Ovary (tissue), 9 donors: ENCODE data around the gene BTRC. TPM values are rescaled to one million over a fixed set of nuclear protein-coding genes. Genes with fewer than 3 reads are reported as not detected.

Source experiments
- DNase-seq, 5 donors: peaks; one replicate each; pipeline ENCODE4 v3.0.0-alpha.2; 2019 to 2020
- H3K27ac ChIP-seq, 2 donors: fragments of 200-600 bp; one replicate each; pipeline versions ENCODE4 v1.5.1 to v1.8.0; 2019 to 2022
- H3K27me3 ChIP-seq: fragments of 200-600 bp; one replicate; pipeline ENCODE4 v1.8.0; 2022
- H3K36me3 ChIP-seq: fragments of 200-600 bp; sonication (generic); one replicate; pipeline ENCODE4 v1.5.1; 2019
- H3K4me1 ChIP-seq: one replicate; pipeline ENCODE4 v1.8.1; 2013; ENCODE audit warnings: mild to moderate bottlenecking, moderate library complexity; ENCODE audit not compliant: insufficient read depth
- H3K4me3 ChIP-seq: fragments of 200-600 bp; sonication (generic); one replicate; pipeline ENCODE4 v1.5.1; 2017
- H3K9me3 ChIP-seq, 2 donors: fragments of 200-600 bp in 1 of 2; sonication (generic) in 1 of 2; one replicate each; pipeline versions ENCODE4 v1.5.1 to v1.8.1; 2013 to 2019; ENCODE audit warnings: mild to moderate bottlenecking in 1 of 2, moderate library complexity in 1 of 2
- CTCF ChIP-seq, 3 donors: fragments of 450-650 bp in 2 of 3; fragments of 200-600 bp in 1 of 3; IDR thresholded peaks; one replicate each; pipeline versions ENCODE4 v1.5.1 to v1.8.0; 2016 to 2022; ENCODE audit warnings: antibody characterized with exemption in 3 of 3, mild to moderate bottlenecking in 1 of 3
- EP300 ChIP-seq: sonication (generic); formaldehyde crosslinking; IDR thresholded peaks from one replicate; pipeline ENCODE4 v1.6.1; 2017; ENCODE audit warnings: antibody characterized with exemption
- POLR2A ChIP-seq: fragments of 450-650 bp; IDR thresholded peaks from one replicate; pipeline ENCODE4 v1.6.1; 2017; ENCODE audit warnings: antibody characterized with exemption, mild to moderate bottlenecking, moderate library complexity
- WGBS, 3 donors: extraction: QIAGEN DNeasy Blood & Tissue Kit in 1 of 3; methylation state at CpG; one replicate each; pipeline versions ENCODE4 v1.1.5 to v1.1.7; 2013 to 2017; 5-methylcytosine and 5-hydroxymethylcytosine counted together
- intact Hi-C, 4 donors: fragments of 100-400 bp; cut with DNase I; formaldehyde crosslinking; loops; one replicate each; pipeline versions ENCODE4 v1.11.0 to v1.15.1; 2022 to 2023
- polyA plus RNA-seq, 2 donors: library from polyadenylated mRNA; stranded (reverse); fragments of 200-250 nt in 1 of 2; fragments of 350-450 nt in 1 of 2; fragmentation: Illumina TruSeq in 1 of 2; extraction: RNeasy Lipid Tissue Mini Kit (QIAGEN cat#74804) in 1 of 2; gene quantifications; one replicate each; pipeline ENCODE4 v1.2.3, GENCODE V29; 2013 to 2014
- total RNA-seq, 7 donors: library from RNA; depleted of rRNA in 2 of 7; stranded (reverse); fragments of >200 nt in 2 of 7; fragmentation: NEBNext Ultra II Directional in 3 of 7; extraction: Animal tissue kit (Norgen Biotek cat#: 25700) in 3 of 7; gene quantifications; one replicate each; pipeline versions ENCODE4 v1.1.0 to v1.2.4, GENCODE V29; 2016 to 2023
- donor health status: DM: no; HTN: no; CAD: no; lungs with moderate emphysema.
- donor health status: DM: no; HTN: no; CAD: no.
- donor health status: Bipolar disorder and iron deficiency.
- donor health status: DM: yes; HTN: yes; CAD: no.
- donor health status: DM: no; HTN: no; CAD: no.
- donor health status: DM: yes; HTN: yes; CAD: no.

Gene BTRC
- total and polyA plus RNA-seq, 9 donors, result 7.2 to 31.4 (median 26.2) TPM

GRCh38 chr10:101572126-101572525, 218.2 kb downstream of the BTRC start:
- no peak overlapping the region for H3K4me3 ChIP-seq
- TF ChIP-seq CTCF (IDR thresholded peaks at IDR 0.05), result no peak
- TF ChIP-seq EP300, result no peak
- no peak for TF ChIP-seq POLR2A
- H3K27me3 ChIP-seq, result no peaks in the 10 kb centered on the region
- DNase-seq, result no peak
- 81 to 85% (median 84%) methylated on average over 7 of the region's 7 CpGs for WGBS, 3 donors
- peaks cover 6% of the 10 kb centered on the region for H3K4me1 ChIP-seq
- no peaks in the 10 kb centered on the region for H3K36me3 ChIP-seq
- no peaks in the 10 kb centered on the region for H3K9me3 ChIP-seq
- no peak overlapping the region for H3K27ac ChIP-seq
- intact Hi-C loops, result no loop called here

- no peak overlapping the region for H3K27ac ChIP-seq
- no peak overlapping the region for H3K4me3 ChIP-seq
- no peaks in the 10 kb centered on the region for H3K36me3 ChIP-seq
- H3K4me1 ChIP-seq, result peaks cover 6% of the 10 kb centered on the region
- intact Hi-C loops, result no loop called here
- TF ChIP-seq POLR2A (no peak), CTCF (IDR thresholded peaks at IDR 0.05) (no peak)
- H3K27me3 ChIP-seq, result no peaks in the 10 kb centered on the region
- H3K9me3 ChIP-seq, result no peaks in the 10 kb centered on the region
- 93 to 96% (median 94%) methylated on average over 2 of the region's 2 CpGs for WGBS, 3 donors
- DNase-seq, result no peak
These were observed 218.8 kb downstream of the BTRC start for GRCh38 chr10:101572785-101573184.

- no peak for DNase-seq
- TF ChIP-seq EP300 (no peak), POLR2A (no peak), CTCF (IDR thresholded peaks at IDR 0.05) (no peak)
- peaks cover 6% of the 10 kb centered on the region for H3K4me1 ChIP-seq
- no peak overlapping the region for H3K27ac ChIP-seq
- intact Hi-C loops, result no loop called here
- no peaks in the 10 kb centered on the region for H3K36me3 ChIP-seq
- H3K4me3 ChIP-seq, result no peak overlapping the region
- WGBS, 3 donors, result 32 to 58% (median 43%) methylated on average over 25 of the region's 25 CpGs
- H3K9me3 ChIP-seq, result no peaks in the 10 kb centered on the region
- H3K27me3 ChIP-seq, result no peaks in the 10 kb centered on the region
These were observed 220.2 kb downstream of the BTRC start for GRCh38 chr10:101573885-101574753.

GRCh38 chr10:101575091-101575490, 221.1 kb downstream of the BTRC start:
- TF ChIP-seq CTCF (IDR thresholded peaks at IDR 0.05), result no peak
- TF ChIP-seq EP300, result no peak
- TF ChIP-seq POLR2A, result no peak
- Histone ChIP-seq H3K4me1 (peaks cover 1% of the 10 kb centered on the region), H3K4me3 (no peak overlapping the region), H3K36me3 (no peaks in the 10 kb centered on the region), H3K27ac (no peak overlapping the region), H3K9me3 (no peaks in the 10 kb centered on the region), H3K27me3 (no peaks in the 10 kb centered on the region)
- intact Hi-C loops, result no loop called here
- 74 to 95% (median 82%) methylated on average over 2 to 3 of the region's 3 CpGs for WGBS, 3 donors
- DNase-seq, result no peak
